K562 (cell line): ENCODE data around the gene SLC25A42. TPM values are rescaled to one million over a fixed set of nuclear protein-coding genes. Genes with fewer than 3 reads are reported as not detected.

Experiments
- ATAC-seq: fragments of 200-7000 bp; cut with Tn5 transposase; 3 replicates; pipeline ENCODE4 v1.9.1; 2020; ENCODE audit warnings: moderate library complexity
- BruUV-seq: library from RNA; stranded (reverse); fragments of 400-500 nt; replicated peaks from 2 replicates; lab custom pipeline; 2021; lab: Mats Ljungman, UMichigan
- CTCF ChIA-PET: fragments of 300-600 bp; formaldehyde crosslinking; extraction: SDS; loops from one replicate; lab custom pipeline; 2021; ENCODE audit warnings: low intra/inter-chr PET ratio; lab: Yijun Ruan, JAX
- POLR2A ChIA-PET: fragments of 300-600, 350-650 bp; sonication (Branson Sonifier 250); formaldehyde crosslinking; extraction: SDS; loops from one replicate; lab custom pipeline; 2021; ENCODE audit warnings: antibody characterized with exemption, inconsistent platforms; lab: Yijun Ruan, JAX
- DNase-seq, 4 experiments: peaks; one replicate each; pipeline versions ENCODE4 v3.0.0 to v3.0.0-alpha.2; 2011 to 2018; ENCODE audit warnings: low spot score in 3 of 4, mixed read lengths in 3 of 4; ENCODE audit errors: extremely low read depth in 1 of 4
- FAIRE-seq: peaks from 2 replicates; lab custom pipeline; 2011; peaks lifted over from hg19 to GRCh38; lab: Jason Lieb, UNC
- H2AFZ ChIP-seq: 2 replicates; pipeline ENCODE4 v1.6.0; 2011; ENCODE audit warnings: low read depth, low read length, control low read depth, inconsistent platforms
- H3K27ac ChIP-seq: fragments of 200-600 bp; 3 replicates; pipeline ENCODE4 v1.8.0; 2011; ENCODE audit warnings: low read depth, mild to moderate bottlenecking, control low read depth, inconsistent platforms, low read length, moderate library complexity, mixed read lengths; ENCODE audit errors: extremely low read depth
- H3K27me3 ChIP-seq, 2 experiments: fragments of 300-600 bp in 1 of 2; 2 replicates in 1 of 2; 3 replicates in 1 of 2; pipeline versions ENCODE4 v1.6.0 to v1.8.0; 2011; ENCODE audit warnings: inconsistent platforms in 2 of 2, low read length in 2 of 2, mild to moderate bottlenecking in 1 of 2, mixed read lengths in 1 of 2, moderate library complexity in 1 of 2; ENCODE audit not compliant: control insufficient read depth in 2 of 2, insufficient read depth in 2 of 2
- H3K36me3 ChIP-seq: fragments of 300-600 bp; 3 replicates; pipeline ENCODE4 v1.8.0; 2011; ENCODE audit warnings: mild to moderate bottlenecking, low read length, inconsistent platforms; ENCODE audit not compliant: control insufficient read depth, insufficient read depth
- H3K4me1 ChIP-seq, 2 experiments: fragments of 200-600 bp in 1 of 2; replicated peaks in 1 of 2; 2 replicates in 1 of 2; 3 replicates in 1 of 2; pipeline versions ENCODE4 v1.5.1 to v1.8.0; 2011; ENCODE audit warnings: inconsistent platforms in 2 of 2, low read length in 2 of 2, mild to moderate bottlenecking in 1 of 2, mixed read lengths in 1 of 2, moderate library complexity in 1 of 2; ENCODE audit not compliant: control insufficient read depth in 2 of 2, insufficient read depth in 2 of 2
- H3K4me2 ChIP-seq: 2 replicates; pipeline ENCODE4 v1.6.1; 2011; ENCODE audit warnings: low read length, control low read depth, inconsistent platforms, mixed read lengths; ENCODE audit not compliant: insufficient read depth
- H3K4me3 ChIP-seq: fragments of 200-600 bp; sonication (generic), shearing (Covaris generic); 2 replicates; pipeline ENCODE4 v1.5.1; 2016; ENCODE audit warnings: control low read depth, inconsistent platforms
- H3K79me2 ChIP-seq: fragments of 200-600 bp; 3 replicates; pipeline ENCODE4 v1.8.0; 2011; ENCODE audit warnings: low read length, inconsistent platforms; ENCODE audit not compliant: control insufficient read depth, insufficient read depth
- H3K9ac ChIP-seq, 2 experiments: 2 replicates each; pipeline versions ENCODE4 v1.6.0 to v1.6.1; 2011; ENCODE audit warnings: low read depth in 2 of 2, low read length in 2 of 2, control low read depth in 1 of 2, inconsistent platforms in 1 of 2, mild to moderate bottlenecking in 1 of 2, mixed read lengths in 1 of 2; ENCODE audit not compliant: insufficient read depth in 1 of 2
- H3K9me1 ChIP-seq: one replicate; pipeline ENCODE4 v1.6.0; 2011; ENCODE audit warnings: inconsistent platforms, mild to moderate bottlenecking, low read length, moderate library complexity; ENCODE audit not compliant: control insufficient read depth, insufficient read depth
- H3K9me3 ChIP-seq: replicated peaks from 2 replicates; pipeline ENCODE4 v1.5.1; 2011; ENCODE audit warnings: low read depth, low read length, inconsistent platforms; ENCODE audit not compliant: control insufficient read depth, insufficient read depth
- H4K20me1 ChIP-seq: replicated peaks from 2 replicates; pipeline ENCODE4 v1.6.1; 2011; ENCODE audit warnings: low read length, inconsistent platforms, mixed read lengths; ENCODE audit not compliant: control insufficient read depth, insufficient read depth
- CEBPG ChIP-seq, 3 experiments: fragments of 200-800 bp in 1 of 3; sonication (Bioruptor generic) in 1 of 3; sonication (generic) in 1 of 3; formaldehyde crosslinking in 1 of 3; IDR thresholded peaks in 2 of 3; conservative IDR thresholded peaks in 1 of 3; 2 replicates each; pipeline versions ENCODE4 v1.6.1 to v1.8.0; 2016 to 2022; ENCODE audit warnings: missing compliant biosample characterization in 2 of 3, missing genetic modification characterization in 2 of 3, mild to moderate bottlenecking in 1 of 3, missing genetic modification reagents in 1 of 3
- COPS2 ChIP-seq: fragments of 450-650 bp; conservative IDR thresholded peaks from 2 replicates; pipeline ENCODE4 v1.6.1; 2016; ENCODE audit warnings: mild to moderate bottlenecking, moderate library complexity
- HNRNPUL1 ChIP-seq: fragments of 200-400 bp; formaldehyde crosslinking; IDR thresholded peaks from 2 replicates; pipeline ENCODE4 v1.6.1; 2017; ENCODE audit warnings: low read length
- NCOA2 ChIP-seq, 2 experiments: fragments of 450-650 bp; IDR thresholded peaks; 2 replicates each; pipeline ENCODE4 v1.6.1; 2018; ENCODE audit warnings: mild to moderate bottlenecking in 2 of 2, moderate library complexity in 1 of 2; ENCODE audit not compliant: partially characterized antibody in 2 of 2
- NFIX ChIP-seq: fragments of 250-450 bp; sonication (Bioruptor Pico); IDR thresholded peaks from 2 replicates; pipeline ENCODE4 v1.4.0; 2020; ENCODE audit warnings: low read depth, mild to moderate bottlenecking, moderate library complexity
- POLR2G ChIP-seq: fragments of 200-400 bp; formaldehyde crosslinking; IDR thresholded peaks from 2 replicates; pipeline ENCODE4 v1.6.1; 2017; ENCODE audit warnings: low read depth, mild to moderate bottlenecking, antibody characterized with exemption, low read length, moderate library complexity
- SMAD1 ChIP-seq: fragments of 150-350 bp; IDR thresholded peaks from 2 replicates; pipeline ENCODE4 v1.6.1; 2014; ENCODE audit warnings: low read length, low read depth; ENCODE audit not compliant: partially characterized antibody
- WGBS: fragments of 100-300 bp; shearing (Covaris generic); methylation state at CpG from one replicate; pipeline ENCODE4 v1.1.6; 2016; ENCODE audit warnings: low coverage, mixed read lengths; ENCODE audit not compliant: insufficient coverage; ENCODE audit errors: missing lambda C conversion rate; 5-methylcytosine and 5-hydroxymethylcytosine counted together
- in situ Hi-C: fragments of 300-500 bp; cut with MboI; formaldehyde crosslinking; loops from 4 replicates; pipeline ENCODE4 v1.15.0; 2018; ENCODE audit warnings: inconsistent platforms, mixed read lengths
- intact Hi-C: fragments of 100-400 bp; cut with micrococcal nuclease; formaldehyde crosslinking; loops from 2 replicates; pipeline ENCODE4 v1.14.2; 2022
- polyA plus RNA-seq, 8 experiments: library from polyadenylated mRNA; depleted of rRNA in 4 of 8; stranded (reverse) in 5 of 8; unstranded in 3 of 8; fragments of >200 nt; fragmentation: Nextera tagmentation in 2 of 8; fragmentation: Illumina TruSeq in 1 of 8; extraction: Ambion mirVana in 2 of 8; extraction: Trizol in 1 of 8; gene quantifications; 2 replicates each; pipeline versions ENCODE4 v1.2.1 to v1.2.3, GENCODE V29; 2011 to 2014; ENCODE audit warnings: inconsistent platforms in 1 of 8, missing spikeins in 1 of 8
- total RNA-seq, 7 experiments: library from RNA; depleted of rRNA in 6 of 7; stranded (reverse); fragments of >200 nt in 6 of 7; fragmentation: Illumina TruSeq in 2 of 7; extraction: Trizol in 2 of 7; gene quantifications; 2 replicates each; pipeline versions ENCODE4 v1.2.1 to v1.2.3, GENCODE V29; 2011 to 2021; ENCODE audit warnings: low replicate concordance in 1 of 7
- TF ChIP-seq, protein P1 (sequence below): fragments of 450-650 bp; IDR thresholded peaks from 2 replicates; pipeline ENCODE4 v1.6.1; 2017; ENCODE audit warnings: antibody characterized with exemption, mild to moderate bottlenecking
- TF ChIP-seq, protein P2 (sequence below), 3 experiments: IDR thresholded peaks in 2 of 3; conservative IDR thresholded peaks in 1 of 3; 2 replicates each; pipeline ENCODE4 v1.5.1; 2011 to 2012; ENCODE audit warnings: low read length in 3 of 3, mild to moderate bottlenecking in 3 of 3, control low read depth in 2 of 3, improper control_type of control experiment in 1 of 3, inconsistent platforms in 1 of 3, low read depth in 1 of 3, mixed read lengths in 1 of 3, moderate library complexity in 1 of 3; ENCODE audit not compliant: insufficient read depth in 2 of 3

SLC25A42 gene
- total and polyA plus RNA-seq, 9 of the 15 experiments (the other 6 are each of a cell fraction or from before 2014, with no cell fraction given): 0.59 to 32.2 (median 14.1) TPM

DNA sequence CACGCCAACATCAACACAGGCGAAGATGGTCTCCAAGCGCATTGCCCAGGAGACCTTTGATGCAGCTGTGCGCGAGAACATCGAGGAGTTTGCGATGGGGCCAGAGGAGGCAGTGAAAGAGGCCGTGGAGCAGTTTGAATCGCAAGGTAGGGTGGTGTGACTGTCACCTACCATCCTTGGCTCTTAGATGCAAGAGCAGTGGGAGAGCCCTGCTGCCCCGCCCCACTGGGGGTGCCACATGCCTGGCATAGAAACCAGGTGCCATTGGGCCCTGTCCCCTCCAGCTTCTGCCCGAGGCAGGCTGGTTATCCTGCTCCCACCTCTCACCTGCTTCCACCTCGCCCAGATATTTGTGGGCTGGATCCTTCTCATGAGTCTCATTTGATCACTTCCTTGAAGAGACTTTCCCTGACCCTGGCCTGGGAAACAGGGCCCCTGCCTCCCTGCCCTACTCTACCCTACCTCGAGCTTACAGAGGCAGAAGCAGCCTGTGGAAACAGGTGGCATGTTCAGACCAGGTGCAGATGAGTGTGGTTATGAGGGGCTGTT, 21.0 kb upstream of the SLC25A42 start (continued):
- TF ChIP-seq, protein P1, sequence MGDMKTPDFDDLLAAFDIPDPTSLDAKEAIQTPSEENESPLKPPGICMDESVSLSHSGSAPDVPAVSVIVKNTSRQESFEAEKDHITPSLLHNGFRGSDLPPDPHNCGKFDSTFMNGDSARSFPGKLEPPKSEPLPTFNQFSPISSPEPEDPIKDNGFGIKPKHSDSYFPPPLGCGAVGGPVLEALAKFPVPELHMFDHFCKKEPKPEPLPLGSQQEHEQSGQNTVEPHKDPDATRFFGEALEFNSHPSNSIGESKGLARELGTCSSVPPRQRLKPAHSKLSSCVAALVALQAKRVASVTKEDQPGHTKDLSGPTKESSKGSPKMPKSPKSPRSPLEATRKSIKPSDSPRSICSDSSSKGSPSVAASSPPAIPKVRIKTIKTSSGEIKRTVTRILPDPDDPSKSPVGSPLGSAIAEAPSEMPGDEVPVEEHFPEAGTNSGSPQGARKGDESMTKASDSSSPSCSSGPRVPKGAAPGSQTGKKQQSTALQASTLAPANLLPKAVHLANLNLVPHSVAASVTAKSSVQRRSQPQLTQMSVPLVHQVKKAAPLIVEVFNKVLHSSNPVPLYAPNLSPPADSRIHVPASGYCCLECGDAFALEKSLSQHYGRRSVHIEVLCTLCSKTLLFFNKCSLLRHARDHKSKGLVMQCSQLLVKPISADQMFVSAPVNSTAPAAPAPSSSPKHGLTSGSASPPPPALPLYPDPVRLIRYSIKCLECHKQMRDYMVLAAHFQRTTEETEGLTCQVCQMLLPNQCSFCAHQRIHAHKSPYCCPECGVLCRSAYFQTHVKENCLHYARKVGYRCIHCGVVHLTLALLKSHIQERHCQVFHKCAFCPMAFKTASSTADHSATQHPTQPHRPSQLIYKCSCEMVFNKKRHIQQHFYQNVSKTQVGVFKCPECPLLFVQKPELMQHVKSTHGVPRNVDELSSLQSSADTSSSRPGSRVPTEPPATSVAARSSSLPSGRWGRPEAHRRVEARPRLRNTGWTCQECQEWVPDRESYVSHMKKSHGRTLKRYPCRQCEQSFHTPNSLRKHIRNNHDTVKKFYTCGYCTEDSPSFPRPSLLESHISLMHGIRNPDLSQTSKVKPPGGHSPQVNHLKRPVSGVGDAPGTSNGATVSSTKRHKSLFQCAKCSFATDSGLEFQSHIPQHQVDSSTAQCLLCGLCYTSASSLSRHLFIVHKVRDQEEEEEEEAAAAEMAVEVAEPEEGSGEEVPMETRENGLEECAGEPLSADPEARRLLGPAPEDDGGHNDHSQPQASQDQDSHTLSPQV: no peak
- TF ChIP-seq, all 486 proteins: peak for 0

DNA sequence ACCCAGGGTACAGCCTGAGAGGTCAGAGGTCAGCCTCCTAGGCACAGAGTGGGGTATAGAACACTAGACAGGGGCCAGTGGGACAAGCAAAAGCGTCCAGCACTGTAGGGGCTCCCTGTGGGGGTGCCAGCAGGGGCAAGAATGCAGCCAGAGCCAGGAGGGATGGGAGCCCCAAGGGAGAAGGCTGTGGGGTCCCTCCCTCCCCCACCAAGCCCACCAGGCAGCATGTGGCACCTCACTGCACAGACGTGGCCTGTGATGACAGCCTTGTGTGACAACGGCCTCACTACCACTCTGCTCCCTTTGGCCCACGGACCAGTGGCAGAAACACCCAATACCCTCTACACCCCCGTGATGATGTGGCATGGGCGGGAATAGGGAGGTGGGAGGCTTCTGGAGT, 20.3 kb upstream of the SLC25A42 start:
- DNase-seq: no peak
- Histone ChIP-seq H3K79me2 (peaks cover 25% of the 10 kb centered on the region), H3K9me1 (no peaks in the 10 kb centered on the region), H2AFZ (no peak overlapping the region), H3K9me3 (no peaks in the 10 kb centered on the region), H3K4me2 (no peak overlapping the region), H3K4me3 (no peak overlapping the region), H3K9ac (peak overlapping the region in 1 of 2 experiments; percentile 26; a peak in 1 of 4 replicates), H3K4me1 (no peaks in the 10 kb centered on the region), H3K36me3 (peaks cover 59% of the 10 kb centered on the region), H3K27ac (no peak overlapping the region), H4K20me1 (peaks cover 5% of the 10 kb centered on the region; the same call in 1 of the 2 replicates), H3K27me3 (no peaks in the 10 kb centered on the region)
- BruUV-seq: no TSS peak
- no peak for TF ChIP-seq SMAD1
- TF ChIP-seq NCOA2 (IDR thresholded peaks at IDR 0.05; ENCODE audit: partially characterized antibody in 2 of 2): no peak
- TF ChIP-seq, protein P2, sequence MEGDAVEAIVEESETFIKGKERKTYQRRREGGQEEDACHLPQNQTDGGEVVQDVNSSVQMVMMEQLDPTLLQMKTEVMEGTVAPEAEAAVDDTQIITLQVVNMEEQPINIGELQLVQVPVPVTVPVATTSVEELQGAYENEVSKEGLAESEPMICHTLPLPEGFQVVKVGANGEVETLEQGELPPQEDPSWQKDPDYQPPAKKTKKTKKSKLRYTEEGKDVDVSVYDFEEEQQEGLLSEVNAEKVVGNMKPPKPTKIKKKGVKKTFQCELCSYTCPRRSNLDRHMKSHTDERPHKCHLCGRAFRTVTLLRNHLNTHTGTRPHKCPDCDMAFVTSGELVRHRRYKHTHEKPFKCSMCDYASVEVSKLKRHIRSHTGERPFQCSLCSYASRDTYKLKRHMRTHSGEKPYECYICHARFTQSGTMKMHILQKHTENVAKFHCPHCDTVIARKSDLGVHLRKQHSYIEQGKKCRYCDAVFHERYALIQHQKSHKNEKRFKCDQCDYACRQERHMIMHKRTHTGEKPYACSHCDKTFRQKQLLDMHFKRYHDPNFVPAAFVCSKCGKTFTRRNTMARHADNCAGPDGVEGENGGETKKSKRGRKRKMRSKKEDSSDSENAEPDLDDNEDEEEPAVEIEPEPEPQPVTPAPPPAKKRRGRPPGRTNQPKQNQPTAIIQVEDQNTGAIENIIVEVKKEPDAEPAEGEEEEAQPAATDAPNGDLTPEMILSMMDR (IDR thresholded peaks at IDR 0.05 in 2 of 3, conservative IDR thresholded peaks at IDR 0.05 in 1 of 3; ENCODE audit: insufficient read depth in 2 of 3, low read depth in 1 of 3, low read length in 3 of 3): no peak
- TF ChIP-seq NFIX (CRISPR knock-in tag): no peak
- 0 out of 2 replicates have a peak, but pooled peaks have one; percentile 36 for TF ChIP-seq POLR2G
- TF ChIP-seq HNRNPUL1: no peak
- TF ChIP-seq COPS2: no peak
- no peak for TF ChIP-seq CEBPG (CRISPR knock-in tag; IDR thresholded peaks at IDR 0.05)
- no peak for TF ChIP-seq CEBPG (tag; conservative IDR thresholded peaks at IDR 0.05 in 1 of 2, IDR thresholded peaks at IDR 0.05 in 1 of 2)
- CTCF ChIA-PET: no interaction called here
- POLR2A ChIA-PET: no interaction called here
- FAIRE-seq: no peak
- intact Hi-C loops (no loop called here), in situ Hi-C loops (loop anchor here (10.0 kb wide), 1 partner anchor 281 kb away; the partner anchor contains the start of genes MAU2 and SUGP1)
- WGBS: 84% methylated on average over 6 of the region's 6 CpGs
- no peak for ATAC-seq
